Measurements from ENCODE around the gene BACH2.

Gene BACH2

GRCh38 chr6:90311569-90311968 lies 14.9 kb upstream of the BACH2 start:
- peak overlapping the region; percentile 96 for H3K4me2 ChIP-seq (ENCODE audit: low read length)
- peak overlapping the region; percentile 61 for H3K4me3 ChIP-seq (ENCODE audit: low read length)
- peaks cover 98% of the 10 kb centered on the region for H3K4me1 ChIP-seq (ENCODE audit: control insufficient read depth, low read length)
- peaks cover 84% of the 10 kb centered on the region for H3K36me3 ChIP-seq (ENCODE audit: control insufficient read depth, low read length)
- no peaks in the 10 kb centered on the region for H3K9me3 ChIP-seq (ENCODE audit: control insufficient read depth, insufficient read depth, low read length)
- TF ChIP-seq EZH2phosphoT487 (IDR thresholded peaks at IDR 0.05; ENCODE audit: borderline replicate concordance, low read length) (no peak), CTCF (IDR thresholded peaks at IDR 0.05; ENCODE audit: low read depth, low read length, poor library complexity, severe bottlenecking) (no peak)
- H4K20me1 ChIP-seq (ENCODE audit: control insufficient read depth, insufficient read depth, low read depth, low read length) = no peaks in the 10 kb centered on the region
- H3K27me3 ChIP-seq (ENCODE audit: control insufficient read depth, low read length) = no peaks in the 10 kb centered on the region
- peak overlapping the region; percentile 99 for H3K27ac ChIP-seq (ENCODE audit: low read depth, low read length)
- peaks cover 65% of the 10 kb centered on the region for H3F3A ChIP-seq (ENCODE audit: control insufficient read depth, insufficient read depth)
- no peaks in the 10 kb centered on the region for H3K9me2 ChIP-seq (replicated peaks; ENCODE audit: control insufficient read depth, low read length)
- H3K79me2 ChIP-seq (ENCODE audit: control insufficient read depth, low read length) = peaks cover 85% of the 10 kb centered on the region

GRCh38 chr6:90305800-90306448 lies 9.3 kb upstream of the BACH2 start:
- Histone ChIP-seq H3K9me2 (replicated peaks; ENCODE audit: control insufficient read depth, low read length) (no peaks in the 10 kb centered on the region), H3K4me3 (ENCODE audit: low read length) (peak overlapping the region; percentile 83), H3K79me2 (ENCODE audit: control insufficient read depth, low read length) (peaks cover 92% of the 10 kb centered on the region), H3K4me2 (ENCODE audit: low read length) (peak overlapping the region; percentile 96), H3K4me1 (ENCODE audit: control insufficient read depth, low read length) (peaks cover 96% of the 10 kb centered on the region), H3K36me3 (ENCODE audit: control insufficient read depth, low read length) (peaks cover 67% of the 10 kb centered on the region), H3K27ac (ENCODE audit: low read depth, low read length) (peak overlapping the region; percentile 99), H3F3A (ENCODE audit: control insufficient read depth, insufficient read depth) (peaks cover 45% of the 10 kb centered on the region), H3K27me3 (ENCODE audit: control insufficient read depth, low read length) (no peaks in the 10 kb centered on the region), H3K9me3 (ENCODE audit: control insufficient read depth, insufficient read depth, low read length) (no peaks in the 10 kb centered on the region), H4K20me1 (ENCODE audit: control insufficient read depth, insufficient read depth, low read depth, low read length) (no peaks in the 10 kb centered on the region)
- TF ChIP-seq EZH2phosphoT487 (IDR thresholded peaks at IDR 0.05; ENCODE audit: borderline replicate concordance, low read length) (no peak), CTCF (IDR thresholded peaks at IDR 0.05; ENCODE audit: low read depth, low read length, poor library complexity, severe bottlenecking) (no peak)

GRCh38 chr6:90304308-90304707 lies 7.7 kb upstream of the BACH2 start:
- peak overlapping the region; percentile 83 for H3K4me3 ChIP-seq (ENCODE audit: low read length)
- H3F3A ChIP-seq (ENCODE audit: control insufficient read depth, insufficient read depth) = peaks cover 30% of the 10 kb centered on the region
- peak overlapping the region; percentile 96 for H3K4me2 ChIP-seq (ENCODE audit: low read length)
- no peaks in the 10 kb centered on the region for H3K9me3 ChIP-seq (ENCODE audit: control insufficient read depth, insufficient read depth, low read length)
- no peaks in the 10 kb centered on the region for H4K20me1 ChIP-seq (ENCODE audit: control insufficient read depth, insufficient read depth, low read depth, low read length)
- H3K27ac ChIP-seq (ENCODE audit: low read depth, low read length) = peak overlapping the region; percentile 99
- no peak for TF ChIP-seq CTCF (IDR thresholded peaks at IDR 0.05; ENCODE audit: low read depth, low read length, poor library complexity, severe bottlenecking)
- no peak for TF ChIP-seq EZH2phosphoT487 (IDR thresholded peaks at IDR 0.05; ENCODE audit: borderline replicate concordance, low read length)
- H3K4me1 ChIP-seq (ENCODE audit: control insufficient read depth, low read length) = peaks cover 95% of the 10 kb centered on the region
- H3K79me2 ChIP-seq (ENCODE audit: control insufficient read depth, low read length) = peaks cover 91% of the 10 kb centered on the region
- no peaks in the 10 kb centered on the region for H3K27me3 ChIP-seq (ENCODE audit: control insufficient read depth, low read length)
- no peaks in the 10 kb centered on the region for H3K9me2 ChIP-seq (replicated peaks; ENCODE audit: control insufficient read depth, low read length)
- peaks cover 51% of the 10 kb centered on the region for H3K36me3 ChIP-seq (ENCODE audit: control insufficient read depth, low read length)
